ENCODE measurements around the gene CYP3A7.
"Not testable (repeated sequence)": the region's sequence is repeated elsewhere in the genome, so short reads cannot be mapped to it uniquely, and the experiment has no call there.

Gene CYP3A7

GRCh38 chr7:99665312-99666012 is 69.5 kb downstream of the CYP3A7 start:
- H3K9ac ChIP-seq (ENCODE audit: low read length): no peak overlapping the region
- H3K27me3 ChIP-seq (ENCODE audit: control insufficient read depth, insufficient read depth, low read length): no peaks in the 10 kb centered on the region
- H3K9me3 ChIP-seq (ENCODE audit: control insufficient read depth, insufficient read depth, low read depth, low read length): peaks cover 1% of the 10 kb centered on the region
- no peaks in the 10 kb centered on the region for H3K4me1 ChIP-seq (ENCODE audit: control insufficient read depth, insufficient read depth, low read length)
- peaks cover 2% of the 10 kb centered on the region; the same call in 1 of the 2 replicates for H3K36me3 ChIP-seq (ENCODE audit: control insufficient read depth, insufficient read depth, low read length)
- no peak overlapping the region for H3K4me3 ChIP-seq (ENCODE audit: low read depth, low read length)
- H3K27ac ChIP-seq (ENCODE audit: low read depth, low read length): no peak overlapping the region

GRCh38 chr7:99657879-99658278 is 77.1 kb downstream of the CYP3A7 start:
- not testable (repeated sequence) for H3K9me3 ChIP-seq (ENCODE audit: control insufficient read depth, insufficient read depth, low read depth, low read length); H3K27ac ChIP-seq (ENCODE audit: low read depth, low read length); H3K27me3 ChIP-seq (ENCODE audit: control insufficient read depth, insufficient read depth, low read length); H3K9ac ChIP-seq (ENCODE audit: low read length); H3K4me3 ChIP-seq (ENCODE audit: low read depth, low read length); H3K4me1 ChIP-seq (ENCODE audit: control insufficient read depth, insufficient read depth, low read length); H3K36me3 ChIP-seq (ENCODE audit: control insufficient read depth, insufficient read depth, low read length)

Data from HUES6 (cell line).